ENCODE measurements around the gene SPPL2A.
"Not testable (repeated sequence)": the region's sequence is repeated elsewhere in the genome, so short reads cannot be mapped to it uniquely, and the experiment has no call there.

Gene SPPL2A

GRCh38 chr15:50707878-50708427, 57.6 kb downstream of the SPPL2A start:
- Mint-ChIP-seq H3K4me1 (no peaks in the 10 kb centered on the region), H3K4me3 (no peak overlapping the region), H3K9me3 (no peaks in the 10 kb centered on the region), H3K27me3 (ENCODE audit: low read depth, poor library complexity) (no peaks in the 10 kb centered on the region), H3K27ac (no peak overlapping the region), H3K36me3 (ENCODE audit: low read depth) (peaks cover 30% of the 10 kb centered on the region)
- TF ChIP-seq CTCF (IDR thresholded peaks at IDR 0.05), result no peak
- DNase-seq, result no peak

- no peaks in the 10 kb centered on the region for H3K9me3 Mint-ChIP-seq
- H3K4me1 Mint-ChIP-seq, result no peaks in the 10 kb centered on the region
- DNase-seq, result no peak
- H3K4me3 Mint-ChIP-seq, result no peak overlapping the region
- H3K36me3 Mint-ChIP-seq (ENCODE audit: low read depth), result peaks cover 32% of the 10 kb centered on the region
- peaks cover 3% of the 10 kb centered on the region for H3K27me3 Mint-ChIP-seq (ENCODE audit: low read depth, poor library complexity)
- TF ChIP-seq CTCF (IDR thresholded peaks at IDR 0.05), result no peak
- H3K27ac Mint-ChIP-seq, result no peak overlapping the region
Observed at GRCh38 chr15:50702762-50703334, 62.7 kb downstream of the SPPL2A start.

DNA sequence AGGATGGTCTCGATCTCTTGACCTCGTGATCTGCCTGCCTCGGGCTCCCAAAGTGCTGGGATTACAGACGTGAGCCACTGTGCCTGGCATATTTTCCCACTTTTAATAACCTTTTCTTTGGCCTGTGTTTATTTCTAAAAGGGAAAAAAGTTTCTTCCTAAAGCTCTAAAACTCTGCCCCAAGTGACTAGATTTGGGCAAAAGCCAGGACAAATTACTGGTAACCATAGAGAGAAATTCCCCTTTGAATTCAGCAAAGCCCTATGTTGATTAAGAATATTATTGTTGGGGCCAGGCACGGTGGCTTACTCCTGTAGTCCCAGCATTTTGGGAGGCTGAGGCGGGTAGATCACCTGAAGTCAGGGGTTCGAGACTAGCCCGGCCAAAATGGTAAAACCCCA, 67.4 kb downstream of the SPPL2A start:
- DNase-seq, result no peak

GRCh38 chr15:50697109-50697797, 68.3 kb downstream of the SPPL2A start:
- no peak overlapping the region for H3K27ac Mint-ChIP-seq
- peaks cover 3% of the 10 kb centered on the region for H3K27me3 Mint-ChIP-seq (ENCODE audit: low read depth, poor library complexity)
- no peaks in the 10 kb centered on the region for H3K4me1 Mint-ChIP-seq
- peaks cover 5% of the 10 kb centered on the region for H3K36me3 Mint-ChIP-seq (ENCODE audit: low read depth)
- H3K9me3 Mint-ChIP-seq, result no peaks in the 10 kb centered on the region
- H3K4me3 Mint-ChIP-seq, result no peak overlapping the region
- DNase-seq, result no peak
- TF ChIP-seq CTCF (IDR thresholded peaks at IDR 0.05), result no peak

More for the DNA sequence above, 67.4 kb downstream of the SPPL2A start:
- H3K4me3 Mint-ChIP-seq, result no peak overlapping the region
- H3K27me3 Mint-ChIP-seq (ENCODE audit: low read depth, poor library complexity), result peaks cover 3% of the 10 kb centered on the region
- no peaks in the 10 kb centered on the region for H3K9me3 Mint-ChIP-seq
- H3K27ac Mint-ChIP-seq, result no peak overlapping the region
- peaks cover 5% of the 10 kb centered on the region for H3K36me3 Mint-ChIP-seq (ENCODE audit: low read depth)
- H3K4me1 Mint-ChIP-seq, result no peaks in the 10 kb centered on the region
- no peak for TF ChIP-seq CTCF (IDR thresholded peaks at IDR 0.05)

DNA sequence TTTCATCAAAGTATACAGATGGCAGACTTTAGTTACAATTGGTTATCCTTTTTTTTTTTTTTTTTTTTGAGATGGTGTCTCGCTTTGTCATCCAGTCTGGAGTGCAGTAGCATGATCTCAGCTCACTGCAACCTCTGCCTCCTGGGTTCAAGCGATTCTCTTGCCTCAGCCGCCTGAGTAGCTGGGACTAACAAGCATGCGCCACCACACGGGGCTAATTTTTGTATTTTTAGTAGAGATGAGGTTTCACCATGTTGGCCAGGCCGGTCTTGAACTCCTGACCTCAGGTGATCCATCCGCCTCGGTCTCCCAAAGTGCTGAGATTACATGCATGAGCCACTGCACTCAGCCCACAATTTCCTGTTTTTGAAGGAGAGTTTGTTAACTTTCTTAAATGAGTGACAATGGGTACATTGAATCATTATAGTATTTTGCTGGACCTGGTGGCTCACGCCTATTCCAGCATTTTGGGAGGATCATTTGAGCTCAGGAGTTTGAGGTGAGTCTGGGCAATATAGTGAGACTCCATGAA, 70.8 kb downstream of the SPPL2A start:
- not testable (repeated sequence) for DNase-seq; H3K27me3 Mint-ChIP-seq (ENCODE audit: low read depth, poor library complexity); H3K4me3 Mint-ChIP-seq; H3K9me3 Mint-ChIP-seq; H3K4me1 Mint-ChIP-seq; H3K36me3 Mint-ChIP-seq (ENCODE audit: low read depth); H3K27ac Mint-ChIP-seq

GRCh38 chr15:50687302-50687902, 78.1 kb downstream of the SPPL2A start:
- H3K9me3 Mint-ChIP-seq, result no peaks in the 10 kb centered on the region
- H3K27ac Mint-ChIP-seq, result peak overlapping the region; percentile 91
- H3K36me3 Mint-ChIP-seq (ENCODE audit: low read depth), result peaks cover 28% of the 10 kb centered on the region

More at GRCh38 chr15:50687302-50687902, 78.1 kb downstream of the SPPL2A start:
- Mint-ChIP-seq H3K27me3 (ENCODE audit: low read depth, poor library complexity) (peaks cover 3% of the 10 kb centered on the region), H3K4me1 (peaks cover 44% of the 10 kb centered on the region), H3K4me3 (peak overlapping the region; percentile 99)
- no peak for DNase-seq
- no peak for TF ChIP-seq CTCF (IDR thresholded peaks at IDR 0.05)

Measured in nephron progenitor cell (in vitro differentiated cells).